WTC11 (cell line): Measurements from ENCODE around the gene JUP. TPM values are rescaled to one million over a fixed set of nuclear protein-coding genes. Genes with fewer than 3 reads are reported as not detected.

ENCODE experiments used
- ATAC-seq: fragments of 200-7000 bp; cut with Tn5 transposase; 2 replicates; pipeline ENCODE4 v1.10.0; 2021; ENCODE audit warnings: mild to moderate bottlenecking, moderate library complexity
- CTCF ChIA-PET: fragments of 300-600 bp; sonication (Branson Sonifier 250); formaldehyde crosslinking; loops from one replicate; lab custom pipeline; 2021; ENCODE audit warnings: antibody characterized with exemption; lab: Charles Lee
- POLR2A ChIA-PET: fragments of 350-600 bp; sonication (Branson Sonifier 250); formaldehyde crosslinking; loops from one replicate; lab custom pipeline; 2021; ENCODE audit warnings: antibody characterized with exemption; lab: Charles Lee
- DNase-seq: peaks from one replicate; pipeline ENCODE4 v3.0.0; 2021; ENCODE audit warnings: low spot score
- H3K27ac Mint-ChIP-seq: 2 replicates; pipeline ENCODE4 v1.8.0; 2021; ENCODE audit warnings: mixed read lengths
- H3K27me3 Mint-ChIP-seq: 2 replicates; pipeline ENCODE4 v1.8.0; 2021; ENCODE audit warnings: low read depth, mild to moderate bottlenecking, moderate library complexity, mixed read lengths
- H3K36me3 Mint-ChIP-seq: 2 replicates; pipeline ENCODE4 v1.8.0; 2021; ENCODE audit warnings: mixed read lengths
- H3K4me1 Mint-ChIP-seq: 2 replicates; pipeline ENCODE4 v1.8.0; 2022; ENCODE audit warnings: mixed read lengths
- H3K4me3 Mint-ChIP-seq: 2 replicates; pipeline ENCODE4 v1.8.0; 2021; ENCODE audit warnings: mild to moderate bottlenecking, moderate library complexity, mixed read lengths
- H3K9me3 Mint-ChIP-seq: 2 replicates; pipeline ENCODE4 v1.8.0; 2021; ENCODE audit warnings: mixed read lengths
- ATF1 ChIP-seq: sonication (generic); formaldehyde crosslinking; IDR thresholded peaks from 2 replicates; pipeline ENCODE4 v1.8.1; 2023; ENCODE audit warnings: mild to moderate bottlenecking, moderate library complexity, missing genetic modification reagents
- FOXJ3 ChIP-seq: sonication (generic); formaldehyde crosslinking; IDR thresholded peaks from 2 replicates; pipeline ENCODE4 v1.9.0; 2021; ENCODE audit warnings: missing genetic modification reagents, mild to moderate bottlenecking, borderline replicate concordance
- FOXP1 ChIP-seq: sonication (generic); formaldehyde crosslinking; IDR thresholded peaks from 2 replicates; pipeline ENCODE4 v1.8.0; 2022; ENCODE audit warnings: missing genetic modification reagents, mild to moderate bottlenecking, moderate library complexity, borderline replicate concordance
- JUN ChIP-seq: sonication (generic); formaldehyde crosslinking; IDR thresholded peaks from 2 replicates; pipeline ENCODE4 v1.8.0; 2023; ENCODE audit warnings: mild to moderate bottlenecking, missing genetic modification reagents
- SP1 ChIP-seq: sonication (generic); formaldehyde crosslinking; conservative IDR thresholded peaks from 2 replicates; pipeline ENCODE4 v1.8.1; 2022; ENCODE audit warnings: missing genetic modification reagents
- TEAD1 ChIP-seq: sonication (generic); formaldehyde crosslinking; IDR thresholded peaks from 2 replicates; pipeline ENCODE4 v1.8.0; 2022; ENCODE audit warnings: mild to moderate bottlenecking, missing genetic modification reagents
- TEAD4 ChIP-seq: sonication (generic); formaldehyde crosslinking; IDR thresholded peaks from 2 replicates; pipeline ENCODE4 v1.8.0; 2022; ENCODE audit warnings: mild to moderate bottlenecking, missing genetic modification reagents
- total RNA-seq: library from RNA; stranded (reverse); gene quantifications from 3 replicates; pipeline ENCODE4 v1.2.3, GENCODE V29; 2021
- TF ChIP-seq, protein P1 (sequence below): sonication (generic); formaldehyde crosslinking; IDR thresholded peaks from 2 replicates; pipeline ENCODE4 v1.8.0; 2022; ENCODE audit warnings: mild to moderate bottlenecking, missing genetic modification reagents
- TF ChIP-seq, protein P2 (sequence below): sonication (generic); formaldehyde crosslinking; IDR thresholded peaks from 2 replicates; pipeline ENCODE4 v1.8.1; 2023; ENCODE audit warnings: mild to moderate bottlenecking, missing genetic modification reagents
- TF ChIP-seq, protein P3 (sequence below): fragments of 250-450 bp; sonication (Bioruptor Pico); IDR thresholded peaks from 2 replicates; pipeline ENCODE4 v1.9.0; 2021; ENCODE audit warnings: mild to moderate bottlenecking
- TF ChIP-seq, protein P4 (sequence below): sonication (generic); formaldehyde crosslinking; IDR thresholded peaks from 2 replicates; pipeline ENCODE4 v1.8.0; 2023; ENCODE audit warnings: mild to moderate bottlenecking, missing genetic modification reagents
- TF ChIP-seq, protein P5 (sequence below): sonication (generic); formaldehyde crosslinking; IDR thresholded peaks from 2 replicates; pipeline ENCODE4 v1.8.1; 2023; ENCODE audit warnings: mild to moderate bottlenecking, missing genetic modification reagents, borderline replicate concordance
- TF ChIP-seq, protein P6 (sequence below): fragments of 250-450 bp; sonication (Bioruptor Pico); IDR thresholded peaks from 2 replicates; pipeline ENCODE4 v2.1.2; 2022; ENCODE audit warnings: mild to moderate bottlenecking, moderate library complexity
- TF ChIP-seq, protein P7 (sequence below): sonication (generic); formaldehyde crosslinking; conservative IDR thresholded peaks from 2 replicates; pipeline ENCODE4 v1.8.1; 2023; ENCODE audit warnings: mild to moderate bottlenecking, low read depth, missing genetic modification reagents, moderate library complexity
- TF ChIP-seq, protein P8 (sequence below): sonication (generic); formaldehyde crosslinking; IDR thresholded peaks from 2 replicates; pipeline ENCODE4 v1.8.0; 2022; ENCODE audit warnings: mild to moderate bottlenecking, missing genetic modification reagents

Gene JUP
- total RNA-seq, 1 experiment from 2014 or later = 103 TPM

DNA sequence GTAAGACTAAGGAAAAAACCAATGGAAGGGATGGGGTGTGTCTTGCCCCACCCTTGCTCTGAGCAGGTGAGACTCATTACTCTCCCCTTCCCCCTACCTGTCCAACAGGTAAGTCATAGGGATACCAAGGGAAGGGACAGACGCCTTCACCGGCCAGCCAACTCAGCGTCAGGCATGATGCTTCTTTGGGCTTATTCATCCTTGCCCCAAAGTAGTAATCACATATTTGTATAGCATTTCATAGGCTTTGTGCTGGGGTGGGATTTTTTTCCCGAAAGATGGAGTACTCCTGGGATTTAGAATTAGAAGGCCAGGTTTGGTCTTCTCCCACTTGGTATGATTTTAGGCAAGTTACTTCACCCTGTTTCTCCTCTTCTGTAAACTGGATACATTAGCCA, 509 bp upstream of the JUP start:
- Mint-ChIP-seq H3K4me1 (peaks cover 40% of the 10 kb centered on the region), H3K36me3 (no peaks in the 10 kb centered on the region; the same call in 1 of the 2 replicates), H3K4me3 (peak overlapping the region; percentile 44), H3K9me3 (no peaks in the 10 kb centered on the region), H3K27ac (peak overlapping the region; percentile 92), H3K27me3 (peaks cover 6% of the 10 kb centered on the region)
- ChIA-PET CTCF (interaction anchor here (0.6 to 7.2 kb wide), 49 partner anchors 11 to 748 kb away, joined by 3 to 252 read pairs (median 7); partner anchors contain the start of genes ACLY, CNP, EIF1 and FKBP10), POLR2A (interaction anchor here (0.9 to 4.1 kb wide), 18 partner anchors 10 to 259 kb away, joined by 3 to 142 read pairs (median 8); partner anchors contain the start of genes EIF1, FKBP10, HAP1 and KLHL11)
- ATAC-seq (no peak), DNase-seq (no peak)
- TF ChIP-seq, protein P1, sequence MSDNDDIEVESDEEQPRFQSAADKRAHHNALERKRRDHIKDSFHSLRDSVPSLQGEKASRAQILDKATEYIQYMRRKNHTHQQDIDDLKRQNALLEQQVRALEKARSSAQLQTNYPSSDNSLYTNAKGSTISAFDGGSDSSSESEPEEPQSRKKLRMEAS = 0 out of 2 replicates have a peak, but pooled peaks have one; percentile 8
- TF ChIP-seq ATF1 (CRISPR knock-in tag) (no peak), SP1 (CRISPR knock-in tag) (peak; percentile 50)
- TF ChIP-seq, protein P2, sequence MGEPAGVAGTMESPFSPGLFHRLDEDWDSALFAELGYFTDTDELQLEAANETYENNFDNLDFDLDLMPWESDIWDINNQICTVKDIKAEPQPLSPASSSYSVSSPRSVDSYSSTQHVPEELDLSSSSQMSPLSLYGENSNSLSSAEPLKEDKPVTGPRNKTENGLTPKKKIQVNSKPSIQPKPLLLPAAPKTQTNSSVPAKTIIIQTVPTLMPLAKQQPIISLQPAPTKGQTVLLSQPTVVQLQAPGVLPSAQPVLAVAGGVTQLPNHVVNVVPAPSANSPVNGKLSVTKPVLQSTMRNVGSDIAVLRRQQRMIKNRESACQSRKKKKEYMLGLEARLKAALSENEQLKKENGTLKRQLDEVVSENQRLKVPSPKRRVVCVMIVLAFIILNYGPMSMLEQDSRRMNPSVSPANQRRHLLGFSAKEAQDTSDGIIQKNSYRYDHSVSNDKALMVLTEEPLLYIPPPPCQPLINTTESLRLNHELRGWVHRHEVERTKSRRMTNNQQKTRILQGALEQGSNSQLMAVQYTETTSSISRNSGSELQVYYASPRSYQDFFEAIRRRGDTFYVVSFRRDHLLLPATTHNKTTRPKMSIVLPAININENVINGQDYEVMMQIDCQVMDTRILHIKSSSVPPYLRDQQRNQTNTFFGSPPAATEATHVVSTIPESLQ = no peak
- TF ChIP-seq, protein P3, sequence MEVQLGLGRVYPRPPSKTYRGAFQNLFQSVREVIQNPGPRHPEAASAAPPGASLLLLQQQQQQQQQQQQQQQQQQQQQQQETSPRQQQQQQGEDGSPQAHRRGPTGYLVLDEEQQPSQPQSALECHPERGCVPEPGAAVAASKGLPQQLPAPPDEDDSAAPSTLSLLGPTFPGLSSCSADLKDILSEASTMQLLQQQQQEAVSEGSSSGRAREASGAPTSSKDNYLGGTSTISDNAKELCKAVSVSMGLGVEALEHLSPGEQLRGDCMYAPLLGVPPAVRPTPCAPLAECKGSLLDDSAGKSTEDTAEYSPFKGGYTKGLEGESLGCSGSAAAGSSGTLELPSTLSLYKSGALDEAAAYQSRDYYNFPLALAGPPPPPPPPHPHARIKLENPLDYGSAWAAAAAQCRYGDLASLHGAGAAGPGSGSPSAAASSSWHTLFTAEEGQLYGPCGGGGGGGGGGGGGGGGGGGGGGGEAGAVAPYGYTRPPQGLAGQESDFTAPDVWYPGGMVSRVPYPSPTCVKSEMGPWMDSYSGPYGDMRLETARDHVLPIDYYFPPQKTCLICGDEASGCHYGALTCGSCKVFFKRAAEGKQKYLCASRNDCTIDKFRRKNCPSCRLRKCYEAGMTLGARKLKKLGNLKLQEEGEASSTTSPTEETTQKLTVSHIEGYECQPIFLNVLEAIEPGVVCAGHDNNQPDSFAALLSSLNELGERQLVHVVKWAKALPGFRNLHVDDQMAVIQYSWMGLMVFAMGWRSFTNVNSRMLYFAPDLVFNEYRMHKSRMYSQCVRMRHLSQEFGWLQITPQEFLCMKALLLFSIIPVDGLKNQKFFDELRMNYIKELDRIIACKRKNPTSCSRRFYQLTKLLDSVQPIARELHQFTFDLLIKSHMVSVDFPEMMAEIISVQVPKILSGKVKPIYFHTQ = no peak
- TF ChIP-seq, protein P4, sequence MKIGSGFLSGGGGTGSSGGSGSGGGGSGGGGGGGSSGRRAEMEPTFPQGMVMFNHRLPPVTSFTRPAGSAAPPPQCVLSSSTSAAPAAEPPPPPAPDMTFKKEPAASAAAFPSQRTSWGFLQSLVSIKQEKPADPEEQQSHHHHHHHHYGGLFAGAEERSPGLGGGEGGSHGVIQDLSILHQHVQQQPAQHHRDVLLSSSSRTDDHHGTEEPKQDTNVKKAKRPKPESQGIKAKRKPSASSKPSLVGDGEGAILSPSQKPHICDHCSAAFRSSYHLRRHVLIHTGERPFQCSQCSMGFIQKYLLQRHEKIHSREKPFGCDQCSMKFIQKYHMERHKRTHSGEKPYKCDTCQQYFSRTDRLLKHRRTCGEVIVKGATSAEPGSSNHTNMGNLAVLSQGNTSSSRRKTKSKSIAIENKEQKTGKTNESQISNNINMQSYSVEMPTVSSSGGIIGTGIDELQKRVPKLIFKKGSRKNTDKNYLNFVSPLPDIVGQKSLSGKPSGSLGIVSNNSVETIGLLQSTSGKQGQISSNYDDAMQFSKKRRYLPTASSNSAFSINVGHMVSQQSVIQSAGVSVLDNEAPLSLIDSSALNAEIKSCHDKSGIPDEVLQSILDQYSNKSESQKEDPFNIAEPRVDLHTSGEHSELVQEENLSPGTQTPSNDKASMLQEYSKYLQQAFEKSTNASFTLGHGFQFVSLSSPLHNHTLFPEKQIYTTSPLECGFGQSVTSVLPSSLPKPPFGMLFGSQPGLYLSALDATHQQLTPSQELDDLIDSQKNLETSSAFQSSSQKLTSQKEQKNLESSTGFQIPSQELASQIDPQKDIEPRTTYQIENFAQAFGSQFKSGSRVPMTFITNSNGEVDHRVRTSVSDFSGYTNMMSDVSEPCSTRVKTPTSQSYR = no peak

DNA sequence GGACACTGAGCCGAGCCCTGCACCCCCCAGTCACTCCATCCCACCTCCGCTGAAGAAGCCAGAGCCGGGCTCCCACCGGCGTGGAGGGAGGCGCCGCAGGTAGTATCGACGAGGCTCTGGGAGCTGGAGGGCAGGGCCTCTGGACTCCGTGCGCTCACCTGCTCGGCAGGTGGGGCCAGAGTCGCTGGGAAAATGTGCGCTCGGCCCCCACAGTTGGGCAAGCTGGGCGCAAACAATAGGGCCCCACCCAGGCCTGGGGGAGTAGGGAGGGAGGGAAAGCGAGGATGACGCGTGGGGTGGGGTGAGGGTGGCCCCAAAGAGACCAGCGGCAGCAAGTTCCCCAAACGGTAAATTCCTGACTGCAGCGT, 668 bp downstream of the JUP start:
- ChIA-PET POLR2A (interaction anchor here (0.5 to 4.1 kb wide), 21 partner anchors 9 to 638 kb away, joined by 3 to 142 read pairs (median 7); partner anchors contain the start of genes CAVIN1, DNAJC7, EIF1 and FKBP10), CTCF (interaction anchor here (0.7 to 7.2 kb wide), 40 partner anchors 10 to 370 kb away, joined by 3 to 252 read pairs (median 7); partner anchors contain the start of genes ACLY, CNP, DNAJC7 and EIF1)
- no peaks in the 10 kb centered on the region for H3K27me3 Mint-ChIP-seq
- peak overlapping the region; percentile 90 for H3K27ac Mint-ChIP-seq
- ATAC-seq = no peak
- no peaks in the 10 kb centered on the region; the same call in 1 of the 2 replicates for H3K36me3 Mint-ChIP-seq
- DNase-seq = peak; percentile 63
- TF ChIP-seq JUN = 0 out of 2 replicates have a peak, but pooled peaks have one; percentile 18
- no peak for TF ChIP-seq FOXP1 (CRISPR knock-in tag)
- TF ChIP-seq, protein P5, sequence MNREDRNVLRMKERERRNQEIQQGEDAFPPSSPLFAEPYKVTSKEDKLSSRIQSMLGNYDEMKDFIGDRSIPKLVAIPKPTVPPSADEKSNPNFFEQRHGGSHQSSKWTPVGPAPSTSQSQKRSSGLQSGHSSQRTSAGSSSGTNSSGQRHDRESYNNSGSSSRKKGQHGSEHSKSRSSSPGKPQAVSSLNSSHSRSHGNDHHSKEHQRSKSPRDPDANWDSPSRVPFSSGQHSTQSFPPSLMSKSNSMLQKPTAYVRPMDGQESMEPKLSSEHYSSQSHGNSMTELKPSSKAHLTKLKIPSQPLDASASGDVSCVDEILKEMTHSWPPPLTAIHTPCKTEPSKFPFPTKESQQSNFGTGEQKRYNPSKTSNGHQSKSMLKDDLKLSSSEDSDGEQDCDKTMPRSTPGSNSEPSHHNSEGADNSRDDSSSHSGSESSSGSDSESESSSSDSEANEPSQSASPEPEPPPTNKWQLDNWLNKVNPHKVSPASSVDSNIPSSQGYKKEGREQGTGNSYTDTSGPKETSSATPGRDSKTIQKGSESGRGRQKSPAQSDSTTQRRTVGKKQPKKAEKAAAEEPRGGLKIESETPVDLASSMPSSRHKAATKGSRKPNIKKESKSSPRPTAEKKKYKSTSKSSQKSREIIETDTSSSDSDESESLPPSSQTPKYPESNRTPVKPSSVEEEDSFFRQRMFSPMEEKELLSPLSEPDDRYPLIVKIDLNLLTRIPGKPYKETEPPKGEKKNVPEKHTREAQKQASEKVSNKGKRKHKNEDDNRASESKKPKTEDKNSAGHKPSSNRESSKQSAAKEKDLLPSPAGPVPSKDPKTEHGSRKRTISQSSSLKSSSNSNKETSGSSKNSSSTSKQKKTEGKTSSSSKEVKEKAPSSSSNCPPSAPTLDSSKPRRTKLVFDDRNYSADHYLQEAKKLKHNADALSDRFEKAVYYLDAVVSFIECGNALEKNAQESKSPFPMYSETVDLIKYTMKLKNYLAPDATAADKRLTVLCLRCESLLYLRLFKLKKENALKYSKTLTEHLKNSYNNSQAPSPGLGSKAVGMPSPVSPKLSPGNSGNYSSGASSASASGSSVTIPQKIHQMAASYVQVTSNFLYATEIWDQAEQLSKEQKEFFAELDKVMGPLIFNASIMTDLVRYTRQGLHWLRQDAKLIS (CRISPR knock-in tag) = no peak
- TF ChIP-seq FOXJ3 = no peak
- TF ChIP-seq, protein P6, sequence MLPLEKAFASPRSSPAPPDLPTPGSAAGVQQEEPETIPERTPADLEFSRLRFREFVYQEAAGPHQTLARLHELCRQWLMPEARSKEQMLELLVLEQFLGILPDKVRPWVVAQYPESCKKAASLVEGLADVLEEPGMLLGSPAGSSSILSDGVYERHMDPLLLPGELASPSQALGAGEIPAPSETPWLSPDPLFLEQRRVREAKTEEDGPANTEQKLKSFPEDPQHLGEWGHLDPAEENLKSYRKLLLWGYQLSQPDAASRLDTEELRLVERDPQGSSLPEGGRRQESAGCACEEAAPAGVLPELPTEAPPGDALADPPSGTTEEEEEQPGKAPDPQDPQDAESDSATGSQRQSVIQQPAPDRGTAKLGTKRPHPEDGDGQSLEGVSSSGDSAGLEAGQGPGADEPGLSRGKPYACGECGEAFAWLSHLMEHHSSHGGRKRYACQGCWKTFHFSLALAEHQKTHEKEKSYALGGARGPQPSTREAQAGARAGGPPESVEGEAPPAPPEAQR (CRISPR knock-in tag) = no peak
- TF ChIP-seq, protein P7, sequence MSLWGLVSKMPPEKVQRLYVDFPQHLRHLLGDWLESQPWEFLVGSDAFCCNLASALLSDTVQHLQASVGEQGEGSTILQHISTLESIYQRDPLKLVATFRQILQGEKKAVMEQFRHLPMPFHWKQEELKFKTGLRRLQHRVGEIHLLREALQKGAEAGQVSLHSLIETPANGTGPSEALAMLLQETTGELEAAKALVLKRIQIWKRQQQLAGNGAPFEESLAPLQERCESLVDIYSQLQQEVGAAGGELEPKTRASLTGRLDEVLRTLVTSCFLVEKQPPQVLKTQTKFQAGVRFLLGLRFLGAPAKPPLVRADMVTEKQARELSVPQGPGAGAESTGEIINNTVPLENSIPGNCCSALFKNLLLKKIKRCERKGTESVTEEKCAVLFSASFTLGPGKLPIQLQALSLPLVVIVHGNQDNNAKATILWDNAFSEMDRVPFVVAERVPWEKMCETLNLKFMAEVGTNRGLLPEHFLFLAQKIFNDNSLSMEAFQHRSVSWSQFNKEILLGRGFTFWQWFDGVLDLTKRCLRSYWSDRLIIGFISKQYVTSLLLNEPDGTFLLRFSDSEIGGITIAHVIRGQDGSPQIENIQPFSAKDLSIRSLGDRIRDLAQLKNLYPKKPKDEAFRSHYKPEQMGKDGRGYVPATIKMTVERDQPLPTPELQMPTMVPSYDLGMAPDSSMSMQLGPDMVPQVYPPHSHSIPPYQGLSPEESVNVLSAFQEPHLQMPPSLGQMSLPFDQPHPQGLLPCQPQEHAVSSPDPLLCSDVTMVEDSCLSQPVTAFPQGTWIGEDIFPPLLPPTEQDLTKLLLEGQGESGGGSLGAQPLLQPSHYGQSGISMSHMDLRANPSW (CRISPR knock-in tag) = no peak
- TF ChIP-seq, protein P8, sequence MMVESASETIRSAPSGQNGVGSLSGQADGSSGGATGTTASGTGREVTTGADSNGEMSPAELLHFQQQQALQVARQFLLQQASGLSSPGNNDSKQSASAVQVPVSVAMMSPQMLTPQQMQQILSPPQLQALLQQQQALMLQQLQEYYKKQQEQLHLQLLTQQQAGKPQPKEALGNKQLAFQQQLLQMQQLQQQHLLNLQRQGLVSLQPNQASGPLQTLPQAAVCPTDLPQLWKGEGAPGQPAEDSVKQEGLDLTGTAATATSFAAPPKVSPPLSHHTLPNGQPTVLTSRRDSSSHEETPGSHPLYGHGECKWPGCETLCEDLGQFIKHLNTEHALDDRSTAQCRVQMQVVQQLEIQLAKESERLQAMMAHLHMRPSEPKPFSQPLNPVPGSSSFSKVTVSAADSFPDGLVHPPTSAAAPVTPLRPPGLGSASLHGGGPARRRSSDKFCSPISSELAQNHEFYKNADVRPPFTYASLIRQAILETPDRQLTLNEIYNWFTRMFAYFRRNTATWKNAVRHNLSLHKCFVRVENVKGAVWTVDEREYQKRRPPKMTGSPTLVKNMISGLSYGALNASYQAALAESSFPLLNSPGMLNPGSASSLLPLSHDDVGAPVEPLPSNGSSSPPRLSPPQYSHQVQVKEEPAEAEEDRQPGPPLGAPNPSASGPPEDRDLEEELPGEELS (CRISPR knock-in tag) = no peak; the same call in 1 of the 2 replicates
- no peak for TF ChIP-seq TEAD1
- TF ChIP-seq TEAD4 = no peak
- H3K4me1 Mint-ChIP-seq = peaks cover 44% of the 10 kb centered on the region
- H3K9me3 Mint-ChIP-seq = no peaks in the 10 kb centered on the region
- peak overlapping the region; percentile 88 for H3K4me3 Mint-ChIP-seq
